Activated T-cell treated with anti-CD3 and anti-CD28 coated beads, Interleukin-2, amount 50 U/mL, for 24 hours (primary cell): ENCODE measurements around the gene SSNA1.

Experiments
- DNase-seq: peaks from one replicate; pipeline ENCODE4 v3.0.0-alpha.2; 2020
- H3K27ac Mint-ChIP-seq: 2 replicates; pipeline ENCODE4 v1.8.0; 2020; ENCODE audit warnings: mild to moderate bottlenecking, mixed read lengths
- H3K27me3 Mint-ChIP-seq: 2 replicates; pipeline ENCODE4 v1.8.0; 2020; ENCODE audit warnings: mixed read lengths
- H3K36me3 Mint-ChIP-seq: 2 replicates; pipeline ENCODE4 v1.8.0; 2020; ENCODE audit warnings: low read depth, mixed read lengths
- H3K4me1 Mint-ChIP-seq: 2 replicates; pipeline ENCODE4 v1.8.0; 2020; ENCODE audit warnings: low read depth, mixed read lengths
- H3K4me3 Mint-ChIP-seq: 2 replicates; pipeline ENCODE4 v1.8.0; 2020; ENCODE audit warnings: mild to moderate bottlenecking, moderate library complexity, mixed read lengths
- H3K9me3 Mint-ChIP-seq: 2 replicates; pipeline ENCODE4 v1.8.0; 2020; ENCODE audit warnings: mixed read lengths

Gene SSNA1, protein sequence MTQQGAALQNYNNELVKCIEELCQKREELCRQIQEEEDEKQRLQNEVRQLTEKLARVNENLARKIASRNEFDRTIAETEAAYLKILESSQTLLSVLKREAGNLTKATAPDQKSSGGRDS

DNA sequence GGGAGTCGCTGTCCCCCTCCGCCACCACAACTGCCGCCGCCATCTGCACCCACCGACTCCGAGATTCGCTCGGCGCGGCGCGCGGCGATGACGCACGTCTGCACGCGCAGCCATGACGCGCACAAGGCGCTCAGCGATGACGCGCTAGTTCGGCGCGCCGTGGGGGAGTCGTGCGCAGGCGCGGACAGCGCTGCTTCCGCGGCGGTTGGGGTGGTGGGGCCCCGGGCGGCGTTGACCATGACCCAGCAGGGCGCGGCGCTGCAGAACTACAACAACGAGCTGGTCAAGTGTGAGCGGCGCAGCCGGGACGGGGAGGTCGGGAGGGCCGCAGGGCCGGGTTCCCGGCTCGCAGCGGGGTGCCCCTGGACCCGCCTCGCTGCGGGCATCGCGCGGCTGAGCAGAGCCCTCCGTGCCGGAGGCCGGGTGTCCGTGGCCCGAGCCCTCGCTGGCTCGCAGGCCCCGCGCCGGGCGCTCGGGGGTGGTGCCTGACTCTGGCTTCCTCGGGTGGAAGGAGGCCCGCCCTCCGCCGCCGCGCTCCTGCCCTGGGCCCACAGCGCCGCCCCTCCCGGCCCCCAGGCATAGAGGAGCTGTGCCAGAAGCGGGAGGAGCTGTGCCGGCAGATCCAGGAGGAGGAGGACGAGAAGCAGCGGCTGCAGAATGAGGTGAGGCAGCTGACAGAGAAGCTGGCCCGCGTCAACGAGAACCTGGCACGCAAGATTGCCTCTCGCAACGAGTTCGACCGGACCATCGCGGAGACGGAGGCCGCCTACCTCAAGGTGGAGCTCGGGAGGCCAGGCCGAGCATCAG is at the start of gene SSNA1, which contains the start of gene ANAPC2:
Gene SSNA1 (plus strand): TSS at position 187 of the 807 bp plus-strand sequence. CDS start 51 bp downstream, at position 238.
Gene ANAPC2 (minus strand): TSS at position 71 of the 807 bp plus-strand sequence. CDS start 28 bp downstream, at position 43.
- peaks cover 68% of the 10 kb centered on the region for H3K36me3 Mint-ChIP-seq
- H3K4me3 Mint-ChIP-seq = peak within 1 kb of the TSS; percentile 96
- H3K4me1 Mint-ChIP-seq = peaks cover 49% of the 10 kb centered on the region

DNA sequence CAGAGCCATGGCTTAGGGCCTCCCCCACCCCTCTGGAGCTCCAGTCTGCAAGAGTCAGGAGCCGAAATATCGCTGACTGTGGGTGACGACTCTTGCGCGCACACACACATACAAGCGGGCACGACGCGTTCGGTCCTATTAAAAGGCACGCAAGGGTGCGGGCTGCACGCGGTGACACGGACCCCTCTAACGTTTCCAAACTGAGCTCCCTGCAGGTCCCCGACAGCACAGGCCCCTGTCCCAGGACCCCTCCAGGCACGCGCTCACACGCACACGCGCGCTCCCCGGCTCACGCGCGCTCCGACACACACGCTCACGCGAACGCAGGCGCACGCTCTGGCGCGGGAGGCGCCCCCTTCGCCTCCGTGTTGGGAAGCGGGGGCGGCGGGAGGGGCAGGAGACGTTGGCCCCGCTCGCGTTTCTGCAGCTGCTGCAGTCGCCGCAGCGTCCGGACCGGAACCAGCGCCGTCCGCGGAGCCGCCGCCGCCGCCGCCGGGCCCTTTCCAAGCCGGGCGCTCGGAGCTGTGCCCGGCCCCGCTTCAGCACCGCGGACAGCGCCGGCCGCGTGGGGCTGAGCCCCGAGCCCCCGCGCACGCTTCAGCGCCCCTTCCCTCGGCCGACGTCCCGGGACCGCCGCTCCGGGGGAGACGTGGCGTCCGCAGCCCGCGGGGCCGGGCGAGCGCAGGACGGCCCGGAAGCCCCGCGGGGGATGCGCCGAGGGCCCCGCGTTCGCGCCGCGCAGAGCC is 49.6 kb upstream of the SSNA1 start, which contains the start of gene GRIN1:
Gene GRIN1 (plus strand): TSS at position 433 of the 746 bp plus-strand sequence. CDS start 333 bp downstream, outside the sequence.
- H3K36me3 Mint-ChIP-seq = no peaks in the 10 kb centered on the region
- H3K27me3 Mint-ChIP-seq = peaks cover 82% of the 10 kb centered on the region
- peak; percentile 55 for DNase-seq
- no peak within 1 kb of the TSS for H3K27ac Mint-ChIP-seq
- H3K4me3 Mint-ChIP-seq = no peak within 1 kb of the TSS
- peaks cover 1% of the 10 kb centered on the region for H3K4me1 Mint-ChIP-seq
- H3K9me3 Mint-ChIP-seq = no peaks in the 10 kb centered on the region

More for the DNA sequence above, at the start of gene SSNA1, which contains the start of gene ANAPC2:
- H3K27me3 Mint-ChIP-seq = no peaks in the 10 kb centered on the region
- peak within 1 kb of the TSS; percentile 97 for H3K27ac Mint-ChIP-seq
- H3K9me3 Mint-ChIP-seq = no peaks in the 10 kb centered on the region
- DNase-seq = peak; percentile 98

DNA sequence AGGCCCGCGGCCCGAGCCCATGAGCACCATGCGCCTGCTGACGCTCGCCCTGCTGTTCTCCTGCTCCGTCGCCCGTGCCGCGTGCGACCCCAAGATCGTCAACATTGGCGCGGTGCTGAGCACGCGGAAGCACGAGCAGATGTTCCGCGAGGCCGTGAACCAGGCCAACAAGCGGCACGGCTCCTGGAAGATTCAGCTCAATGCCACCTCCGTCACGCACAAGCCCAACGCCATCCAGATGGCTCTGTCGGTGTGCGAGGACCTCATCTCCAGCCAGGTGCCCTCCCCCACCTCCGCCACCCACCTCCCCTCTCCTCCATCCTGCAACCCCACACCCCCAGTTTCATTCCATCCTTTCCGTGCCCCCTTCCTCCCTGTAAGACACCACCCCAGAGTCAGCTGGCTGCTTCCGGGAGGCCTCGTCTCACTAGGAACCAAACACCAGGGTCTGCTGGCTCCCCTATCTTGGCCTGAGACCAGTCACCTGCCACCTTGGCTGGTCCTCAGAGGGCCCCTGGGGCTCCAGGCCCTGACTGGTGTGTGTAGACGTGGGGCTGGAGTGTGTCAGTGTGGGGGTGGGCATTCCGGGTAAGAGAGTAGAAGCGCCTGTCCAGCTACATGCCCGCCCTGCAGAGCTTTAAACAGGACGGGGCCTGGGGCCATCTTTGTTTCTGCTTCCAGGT is 48.9 kb upstream of the SSNA1 start:
- peaks cover 79% of the 10 kb centered on the region for H3K27me3 Mint-ChIP-seq
- H3K9me3 Mint-ChIP-seq = no peaks in the 10 kb centered on the region
- peaks cover 1% of the 10 kb centered on the region for H3K4me1 Mint-ChIP-seq
- no peaks in the 10 kb centered on the region for H3K36me3 Mint-ChIP-seq
- no peak overlapping the region for H3K4me3 Mint-ChIP-seq
- H3K27ac Mint-ChIP-seq = no peak overlapping the region
- no peak for DNase-seq

- H3K4me1 Mint-ChIP-seq = peaks cover 1% of the 10 kb centered on the region
- no peak overlapping the region for H3K27ac Mint-ChIP-seq
- no peak overlapping the region for H3K4me3 Mint-ChIP-seq
- H3K9me3 Mint-ChIP-seq = no peaks in the 10 kb centered on the region
- no peaks in the 10 kb centered on the region for H3K36me3 Mint-ChIP-seq
- H3K27me3 Mint-ChIP-seq = peaks cover 74% of the 10 kb centered on the region
- DNase-seq = no peak
These were observed 48.1 kb upstream of the SSNA1 start for GRCh38 chr9:137140151-137141012.

- Mint-ChIP-seq H3K4me1 (peaks cover 1% of the 10 kb centered on the region), H3K4me3 (no peak overlapping the region), H3K9me3 (no peaks in the 10 kb centered on the region), H3K27ac (no peak overlapping the region), H3K27me3 (peaks cover 68% of the 10 kb centered on the region), H3K36me3 (no peaks in the 10 kb centered on the region)
- no peak for DNase-seq
These were observed 47.2 kb upstream of the SSNA1 start for GRCh38 chr9:137141050-137141810.

GRCh38 chr9:137141976-137142936 is 46.2 kb upstream of the SSNA1 start:
- H3K27ac Mint-ChIP-seq = no peak overlapping the region
- no peaks in the 10 kb centered on the region for H3K9me3 Mint-ChIP-seq
- H3K4me1 Mint-ChIP-seq = peaks cover 1% of the 10 kb centered on the region
- no peak overlapping the region for H3K4me3 Mint-ChIP-seq
- peaks cover 66% of the 10 kb centered on the region for H3K27me3 Mint-ChIP-seq
- DNase-seq = no peak
- no peaks in the 10 kb centered on the region for H3K36me3 Mint-ChIP-seq

DNA sequence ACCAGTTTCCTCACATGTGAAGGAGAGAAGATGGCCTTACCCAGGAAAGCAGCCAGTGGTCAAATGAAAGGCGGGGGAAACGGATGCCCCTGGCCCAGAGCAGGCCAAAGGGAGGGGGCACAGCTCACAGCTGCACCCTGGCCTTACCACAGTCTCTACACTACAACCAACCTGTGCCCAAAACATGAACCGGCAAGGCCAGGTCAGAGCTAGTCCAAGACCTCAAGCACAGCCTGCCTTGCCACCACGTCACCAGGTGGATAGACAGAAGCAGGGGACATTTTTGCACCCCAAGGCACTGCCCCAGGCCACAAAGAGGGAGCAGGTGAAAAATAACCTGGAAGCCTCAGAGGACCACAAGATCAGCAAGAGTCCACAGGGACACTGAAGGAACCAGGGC is 45.0 kb upstream of the SSNA1 start:
- Mint-ChIP-seq H3K4me3 (no peak overlapping the region), H3K27me3 (peaks cover 59% of the 10 kb centered on the region), H3K36me3 (no peaks in the 10 kb centered on the region), H3K9me3 (no peaks in the 10 kb centered on the region), H3K4me1 (peaks cover 1% of the 10 kb centered on the region), H3K27ac (no peak overlapping the region)
- no peak for DNase-seq

DNA sequence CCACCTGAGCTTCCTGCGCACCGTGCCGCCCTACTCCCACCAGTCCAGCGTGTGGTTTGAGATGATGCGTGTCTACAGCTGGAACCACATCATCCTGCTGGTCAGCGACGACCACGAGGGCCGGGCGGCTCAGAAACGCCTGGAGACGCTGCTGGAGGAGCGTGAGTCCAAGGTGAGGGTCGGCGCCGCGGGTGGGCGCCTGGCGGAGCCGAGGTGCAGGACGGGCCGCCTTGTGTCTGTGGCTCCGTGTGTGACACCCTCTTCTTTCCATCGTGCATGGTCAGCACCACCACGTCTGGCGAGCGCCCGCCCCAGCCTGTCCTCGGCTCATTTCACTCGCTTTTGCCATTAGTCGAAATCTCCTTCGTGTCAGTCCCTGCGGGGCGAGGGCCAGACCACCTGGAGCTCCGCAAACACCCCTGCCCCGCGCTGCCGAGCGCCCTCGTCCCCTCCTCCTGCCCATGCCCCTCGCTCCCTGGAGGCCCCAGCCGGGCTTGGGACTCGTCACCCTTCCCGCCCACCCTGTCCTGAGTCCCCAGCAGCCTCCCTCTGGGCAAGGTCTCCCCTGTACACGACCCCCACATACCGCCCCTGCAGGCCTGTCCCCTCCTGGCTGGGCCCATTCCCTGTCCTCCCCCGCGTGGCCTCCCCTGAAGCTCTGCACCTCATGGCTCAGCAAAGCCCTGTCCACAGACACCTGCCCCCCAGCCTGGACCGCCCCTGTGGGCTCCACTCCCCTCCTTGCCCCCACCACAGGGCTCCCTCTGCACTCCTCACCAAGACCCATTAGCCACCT is 42.5 kb upstream of the SSNA1 start:
- Mint-ChIP-seq H3K4me1 (no peaks in the 10 kb centered on the region), H3K36me3 (no peaks in the 10 kb centered on the region), H3K27me3 (peaks cover 38% of the 10 kb centered on the region), H3K4me3 (no peak overlapping the region), H3K9me3 (no peaks in the 10 kb centered on the region), H3K27ac (no peak overlapping the region)
- DNase-seq = no peak

DNA sequence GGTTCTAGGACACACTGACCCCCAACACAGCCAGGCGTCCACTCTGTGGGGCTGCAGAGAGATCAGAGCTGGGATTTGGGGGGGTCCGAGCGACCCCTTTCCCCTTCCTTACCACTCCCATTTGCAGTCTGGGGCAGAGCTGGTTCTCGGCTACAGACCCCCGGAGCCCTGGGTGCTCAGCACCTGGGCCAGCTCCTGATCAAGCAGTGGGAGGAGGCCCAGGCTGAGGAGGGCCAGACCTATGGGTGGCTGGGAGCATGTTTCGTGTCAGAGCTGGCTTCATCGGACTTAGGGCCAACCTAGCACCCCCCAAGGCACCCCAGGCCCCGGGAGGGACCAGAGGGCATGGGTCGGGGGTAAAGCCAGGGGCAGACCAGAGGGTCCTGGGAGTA is 42.0 kb upstream of the SSNA1 start:
- Mint-ChIP-seq H3K27ac (no peak overlapping the region), H3K27me3 (peaks cover 32% of the 10 kb centered on the region), H3K4me1 (no peaks in the 10 kb centered on the region), H3K36me3 (no peaks in the 10 kb centered on the region), H3K9me3 (no peaks in the 10 kb centered on the region), H3K4me3 (no peak overlapping the region)
- no peak for DNase-seq

GRCh38 chr9:137147091-137147792 is 41.2 kb upstream of the SSNA1 start:
- peaks cover 25% of the 10 kb centered on the region for H3K27me3 Mint-ChIP-seq
- no peaks in the 10 kb centered on the region for H3K9me3 Mint-ChIP-seq
- DNase-seq = no peak
- no peaks in the 10 kb centered on the region for H3K36me3 Mint-ChIP-seq
- H3K4me3 Mint-ChIP-seq = no peak overlapping the region
- H3K27ac Mint-ChIP-seq = no peak overlapping the region
- H3K4me1 Mint-ChIP-seq = no peaks in the 10 kb centered on the region

DNA sequence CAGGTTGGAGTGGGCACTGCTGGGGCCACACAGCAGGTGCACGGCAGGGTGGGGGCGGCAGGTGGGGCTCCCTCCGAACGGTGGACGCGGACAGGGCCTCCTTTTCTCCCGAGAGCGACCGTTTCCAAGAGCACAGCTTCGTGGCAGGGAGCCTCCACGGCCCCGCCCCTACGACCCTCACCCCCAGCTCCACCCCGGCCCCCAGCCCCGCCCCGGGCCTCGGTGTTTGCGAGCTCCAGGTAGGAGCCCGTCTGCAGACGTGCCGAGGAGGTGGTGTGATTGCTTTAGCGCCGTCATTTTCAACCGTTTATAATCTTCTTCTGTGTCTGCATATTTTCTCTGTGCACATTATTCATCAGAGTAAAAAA is 40.7 kb upstream of the SSNA1 start:
- no peak overlapping the region for H3K27ac Mint-ChIP-seq
- H3K36me3 Mint-ChIP-seq = no peaks in the 10 kb centered on the region
- H3K9me3 Mint-ChIP-seq = no peaks in the 10 kb centered on the region
- no peaks in the 10 kb centered on the region for H3K4me1 Mint-ChIP-seq
- no peak for DNase-seq
- no peak overlapping the region for H3K4me3 Mint-ChIP-seq
- H3K27me3 Mint-ChIP-seq = peaks cover 22% of the 10 kb centered on the region
